GM19328 (cell line): Measurements from ENCODE around the gene NCF4.

ENCODE experiments used
- ATAC-seq: cut with Tn5 transposase; IDR thresholded peaks from one replicate; pipeline ENCODE4 v1.9.1; 2021; ENCODE audit warnings: mild to moderate bottlenecking, moderate library complexity; ENCODE audit not compliant: unreplicated experiment

Gene NCF4

DNA sequence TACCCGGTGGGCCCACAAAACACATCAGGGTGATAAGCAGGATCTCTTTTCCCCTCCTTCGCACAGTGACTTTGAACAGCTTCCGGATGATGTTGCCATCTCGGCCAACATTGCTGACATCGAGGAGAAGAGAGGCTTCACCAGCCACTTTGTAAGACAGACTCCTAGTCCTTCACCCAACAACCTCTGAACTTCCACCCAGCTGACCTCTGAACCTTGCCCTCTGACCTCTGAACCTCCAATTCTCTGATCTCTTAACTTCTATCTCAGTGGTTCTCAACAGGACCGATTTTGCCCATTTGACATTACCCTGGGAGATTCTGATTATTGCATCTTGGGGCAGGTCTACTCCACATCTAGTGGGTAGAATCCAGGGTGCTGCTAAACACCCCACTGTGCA, 3.2 kb downstream of the NCF4 start:
- ATAC-seq, result no peak

GRCh38 chr22:36864454-36865215, 3.8 kb downstream of the NCF4 start:
- ATAC-seq, result no peak

GRCh38 chr22:36865346-36865745, 4.5 kb downstream of the NCF4 start:
- ATAC-seq, result no peak

DNA sequence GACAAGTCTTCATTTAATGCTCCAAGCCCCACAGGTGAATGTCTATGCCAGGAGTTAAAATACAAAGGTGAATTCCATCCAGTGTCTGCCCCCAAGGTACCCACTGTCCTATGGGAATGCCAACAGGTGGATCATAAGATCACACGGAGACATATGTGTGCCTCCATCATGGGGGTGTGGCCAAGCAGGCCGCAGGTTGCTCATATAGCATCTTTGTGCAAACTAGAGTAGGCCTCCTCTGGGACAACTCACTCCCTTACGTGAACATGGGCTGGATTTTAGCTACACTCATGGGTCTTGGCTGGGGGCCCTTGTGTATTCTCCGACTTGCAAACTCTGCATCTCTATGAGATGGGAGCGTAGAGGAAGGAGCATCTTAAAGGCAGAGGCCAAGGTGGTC, 6.9 kb downstream of the NCF4 start:
- no peak for ATAC-seq

DNA sequence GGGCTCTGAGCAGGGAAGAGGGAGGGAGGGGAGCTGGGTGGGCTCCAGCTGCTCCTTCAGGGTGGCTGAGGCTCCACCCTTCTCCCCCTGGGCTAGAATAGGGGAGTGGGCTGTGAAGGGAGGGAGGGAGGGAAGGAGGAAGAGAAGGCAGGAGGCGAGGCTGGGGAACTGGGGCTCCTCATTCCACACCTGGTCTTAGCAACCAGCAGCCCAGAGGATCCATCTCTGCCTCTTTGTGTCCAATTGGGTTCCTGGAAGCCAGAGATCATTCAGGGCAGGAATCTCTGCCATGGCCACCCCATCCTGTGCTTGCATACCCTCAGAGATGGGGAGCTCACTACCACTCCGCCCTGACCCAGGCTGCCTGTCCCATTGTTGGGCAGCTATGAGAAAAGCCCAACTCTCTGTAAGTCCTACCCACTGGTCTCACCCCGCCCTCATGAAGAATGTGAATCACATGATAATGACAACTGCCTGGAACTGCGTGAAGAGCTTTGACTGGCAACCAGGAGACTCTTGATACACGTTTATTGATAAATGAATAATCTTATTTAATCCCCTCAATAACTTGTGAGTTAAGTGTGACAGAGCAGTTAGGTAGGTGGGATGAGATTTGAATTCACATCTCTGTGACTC, 7.9 kb downstream of the NCF4 start:
- no peak for ATAC-seq

DNA sequence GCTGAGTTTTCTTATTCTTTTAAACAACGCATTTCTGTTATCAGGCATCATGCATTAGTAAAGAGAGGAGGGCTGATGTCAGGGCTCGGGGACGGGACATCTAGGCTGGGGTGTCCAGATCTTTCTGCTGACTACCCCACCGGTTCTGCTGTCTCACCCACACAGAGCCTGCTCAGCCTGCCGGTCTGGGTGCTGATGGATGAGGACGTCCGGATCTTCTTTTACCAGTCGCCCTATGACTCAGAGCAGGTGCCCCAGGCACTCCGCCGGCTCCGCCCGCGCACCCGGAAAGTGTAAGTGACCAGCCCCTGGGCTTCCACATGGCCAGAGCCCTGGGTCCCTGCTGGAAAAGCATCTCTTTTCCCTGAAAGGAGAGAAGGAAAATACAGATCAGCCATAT, 9.4 kb downstream of the NCF4 start:
- ATAC-seq, result no peak

DNA sequence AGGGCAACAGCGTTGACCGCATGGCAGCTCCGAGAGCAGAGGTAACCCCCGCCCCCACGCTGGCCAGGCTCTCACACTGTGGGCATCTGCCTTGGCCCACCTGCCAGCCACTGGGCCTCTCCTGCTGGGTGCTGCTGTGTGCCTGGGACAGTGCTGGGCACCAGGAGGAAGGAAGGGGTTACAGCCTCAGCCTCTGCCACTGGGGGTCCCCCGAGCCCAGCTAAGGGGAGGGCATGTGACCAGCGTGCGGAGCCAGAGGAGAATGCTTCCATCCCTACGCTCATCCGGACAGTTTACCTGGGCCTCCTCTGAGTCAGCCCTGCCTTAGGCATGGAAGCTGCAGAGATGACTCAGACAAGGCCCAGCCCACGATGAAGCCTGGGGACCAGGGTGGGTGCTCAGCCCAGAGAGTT, 10.9 kb downstream of the NCF4 start:
- no peak for ATAC-seq

GRCh38 chr22:36872084-36872483, 11.3 kb downstream of the NCF4 start:
- ATAC-seq, result no peak

DNA sequence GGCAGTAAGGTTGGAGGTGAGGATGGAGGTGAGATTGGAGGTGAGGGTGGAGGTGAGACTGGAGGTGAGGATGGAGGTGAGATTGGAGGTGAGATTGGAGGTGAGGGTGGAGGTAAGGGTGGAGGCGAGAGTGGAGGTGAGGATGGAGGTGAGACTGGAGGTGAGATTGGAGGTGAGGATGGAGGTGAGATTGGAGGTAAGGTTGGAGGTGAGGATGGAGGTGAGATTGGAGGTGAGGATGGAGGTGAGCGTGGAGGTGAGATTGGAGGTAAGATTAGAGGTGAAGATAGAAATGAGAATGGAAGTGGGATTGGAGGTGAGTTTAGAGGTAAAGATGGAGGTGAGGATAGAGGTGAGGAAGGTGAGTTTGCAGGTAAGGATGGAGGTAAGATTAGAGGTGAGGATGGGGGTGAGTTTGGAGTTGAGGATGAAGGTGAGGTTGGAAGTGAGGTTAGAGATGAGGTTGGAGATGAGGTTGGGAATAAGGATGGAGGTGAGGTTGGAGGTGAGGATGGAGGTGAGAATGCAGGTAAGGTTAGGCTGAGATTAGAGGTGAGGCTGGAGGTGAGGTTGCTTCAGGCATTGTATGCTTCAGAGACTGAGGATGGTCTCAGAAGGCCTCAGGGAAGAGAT, 12.2 kb downstream of the NCF4 start:
- no peak for ATAC-seq

DNA sequence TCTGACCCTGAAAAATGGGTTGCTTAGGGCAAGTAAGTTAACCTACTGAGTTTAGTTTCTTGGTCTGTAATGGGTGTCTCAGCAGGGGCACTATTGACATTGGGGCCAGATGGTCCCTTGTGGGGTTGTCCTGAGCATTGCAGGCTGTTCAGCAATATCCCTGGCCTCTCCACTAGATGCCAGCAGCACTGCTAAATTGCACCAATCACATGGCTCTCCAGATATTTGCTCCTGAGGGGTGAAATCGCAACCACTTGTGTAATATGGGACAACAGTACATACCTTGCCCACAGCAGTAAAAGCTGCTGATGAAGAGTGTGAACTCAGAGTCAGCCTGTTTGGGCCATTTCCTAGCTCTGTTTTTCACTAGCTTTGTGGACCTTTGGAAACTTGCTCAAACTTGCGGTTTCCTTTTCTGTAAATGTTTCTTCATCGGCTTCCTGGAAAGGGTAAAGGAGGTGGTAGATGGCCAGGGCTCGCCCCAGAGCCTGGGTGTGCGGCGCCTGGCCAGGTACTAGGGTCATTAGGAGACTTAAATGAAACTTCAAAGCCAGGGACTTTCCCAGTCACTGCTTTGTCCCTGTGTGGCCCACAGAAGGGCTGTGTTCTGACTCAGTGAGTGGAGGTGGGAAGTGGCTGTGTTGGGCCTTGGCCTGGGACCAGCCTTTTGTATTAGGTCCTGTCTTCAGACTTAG, 13.0 kb downstream of the NCF4 start:
- ATAC-seq, result no peak

DNA sequence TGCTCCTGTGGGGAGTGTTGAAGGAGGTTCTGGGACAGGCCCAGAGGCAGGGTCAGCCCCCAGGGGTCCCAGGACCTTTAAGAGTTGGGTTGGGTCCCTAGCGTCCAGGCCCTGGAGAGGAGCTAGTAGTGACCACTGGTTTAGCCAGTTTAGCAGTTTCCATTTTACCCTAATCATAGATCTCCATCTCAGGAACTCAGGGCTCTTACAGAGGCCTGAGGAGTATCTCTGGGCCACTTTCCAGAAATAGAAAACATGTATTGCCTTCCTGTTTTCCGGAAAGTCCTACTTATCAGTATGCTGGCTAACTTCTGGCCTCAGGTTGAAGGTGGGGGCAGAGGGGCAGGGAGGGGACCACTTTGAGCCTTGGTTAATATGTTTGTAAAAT, 13.5 kb downstream of the NCF4 start:
- ATAC-seq, result no peak

- ATAC-seq, result no peak
Measured at GRCh38 chr22:36874736-36875135, 13.9 kb downstream of the NCF4 start.

- ATAC-seq, result no peak
Measured at GRCh38 chr22:36875741-36876140, 14.9 kb downstream of the NCF4 start.

DNA sequence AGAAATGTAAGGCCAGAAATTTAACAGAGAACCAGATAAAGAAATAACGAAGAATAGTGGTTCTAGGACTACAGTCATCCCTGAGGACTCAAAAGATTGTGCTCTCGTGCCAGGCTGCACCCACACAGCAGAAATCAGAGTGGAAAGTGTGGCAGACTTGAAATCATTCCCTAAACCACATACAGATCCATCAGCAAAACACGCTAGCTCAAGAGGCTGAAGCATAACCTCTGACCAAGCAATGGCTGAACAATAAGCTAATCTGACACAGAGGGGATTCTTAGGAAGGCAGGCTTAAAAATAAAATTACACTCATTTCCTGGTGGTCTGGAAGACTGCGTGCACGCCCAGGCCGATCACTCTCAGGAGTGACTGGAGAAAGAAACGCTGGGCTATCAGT, 19.0 kb downstream of the NCF4 start:
- ATAC-seq, result no peak

DNA sequence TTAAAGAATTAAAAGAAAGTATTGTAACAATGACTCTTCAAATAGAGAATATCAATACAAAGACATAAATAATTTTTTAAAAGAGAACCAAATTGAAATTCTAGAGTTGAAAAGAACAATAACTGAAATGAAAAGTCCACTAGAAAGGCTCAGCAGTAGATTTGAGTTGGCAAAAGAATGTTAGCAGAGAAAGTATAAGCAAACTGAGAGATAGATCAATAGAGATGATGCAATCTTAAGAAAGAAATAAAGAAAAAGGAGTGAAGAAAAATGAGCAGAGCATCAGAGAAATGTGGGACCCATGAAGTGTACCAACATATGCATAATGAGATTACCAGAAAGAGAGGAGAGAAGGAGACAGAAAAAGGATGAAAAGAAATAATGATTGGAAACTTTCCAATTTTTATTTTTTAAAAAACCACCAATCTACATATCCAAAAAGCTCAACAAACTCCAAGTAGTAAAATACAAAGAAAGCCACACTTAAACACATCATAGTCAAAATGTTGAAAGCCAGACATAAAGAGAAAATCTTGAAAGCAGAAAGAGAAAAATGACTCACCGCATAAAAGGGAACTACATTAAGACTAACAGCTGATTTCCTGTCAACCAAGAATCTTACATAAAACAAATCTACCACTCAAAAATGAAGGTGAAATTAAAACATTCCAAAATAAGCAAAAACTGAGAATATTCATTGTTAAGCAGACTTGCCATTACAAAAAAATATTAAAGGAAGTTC, 20.9 kb downstream of the NCF4 start:
- no peak for ATAC-seq

DNA sequence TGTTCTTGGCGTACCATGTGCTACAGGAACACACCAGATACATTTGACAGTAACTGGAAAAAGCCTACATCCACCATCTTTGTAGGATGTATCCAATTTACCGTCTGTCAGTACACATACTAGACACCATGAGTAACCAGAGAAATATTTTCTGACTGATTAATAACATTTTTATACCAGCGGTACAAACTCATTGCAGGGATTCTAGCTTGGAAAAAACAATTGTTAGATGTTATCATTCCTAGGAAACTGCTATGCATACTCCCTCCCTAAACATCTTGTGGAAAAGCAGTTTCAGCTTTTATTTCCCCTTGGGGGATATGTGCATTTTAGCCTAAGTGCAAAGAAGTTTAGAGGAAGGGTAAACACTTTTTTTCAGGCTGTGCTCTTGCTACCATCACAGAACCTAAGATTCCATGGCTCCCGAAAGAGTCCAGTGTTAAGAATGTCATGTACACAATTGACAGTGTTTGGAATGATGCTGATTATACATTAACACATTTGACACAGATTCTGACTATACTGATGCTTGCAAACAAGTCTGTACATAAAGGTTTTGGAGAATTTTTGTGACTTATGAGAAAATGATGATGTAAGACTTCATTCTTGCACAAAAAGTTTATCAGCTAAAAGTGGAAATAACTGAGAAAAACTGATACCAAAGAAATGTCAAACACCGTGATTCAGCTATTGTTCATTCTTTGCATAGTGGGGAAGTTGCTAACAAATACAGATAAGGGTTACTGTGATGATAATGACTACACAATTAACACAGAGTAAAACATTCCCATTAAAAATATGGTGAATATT, 23.7 kb downstream of the NCF4 start:
- no peak for ATAC-seq

- no peak for ATAC-seq
Measured at GRCh38 chr22:36885474-36885873, 24.7 kb downstream of the NCF4 start.

DNA sequence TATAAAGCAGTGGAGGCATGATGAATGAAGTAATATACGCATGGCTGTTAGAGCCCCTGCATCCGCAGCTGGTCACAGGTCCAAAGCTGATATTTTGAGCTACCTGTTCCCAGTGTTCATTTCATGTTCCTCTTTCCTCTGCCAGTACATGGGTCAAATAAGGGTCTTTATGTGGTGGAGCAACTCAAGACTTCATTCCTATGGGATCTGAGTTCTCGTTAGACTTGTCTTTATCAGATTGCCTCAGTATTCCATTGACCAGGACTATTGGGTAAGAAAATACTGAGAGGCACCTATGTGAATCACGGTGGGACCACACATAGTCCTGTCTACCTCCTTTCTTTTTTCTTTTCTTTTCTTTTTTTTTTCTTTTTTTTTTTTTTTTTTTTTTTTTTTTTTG, 25.2 kb downstream of the NCF4 start:
- ATAC-seq, result no peak

GRCh38 chr22:36887162-36887561, 26.4 kb downstream of the NCF4 start:
- no peak for ATAC-seq

DNA sequence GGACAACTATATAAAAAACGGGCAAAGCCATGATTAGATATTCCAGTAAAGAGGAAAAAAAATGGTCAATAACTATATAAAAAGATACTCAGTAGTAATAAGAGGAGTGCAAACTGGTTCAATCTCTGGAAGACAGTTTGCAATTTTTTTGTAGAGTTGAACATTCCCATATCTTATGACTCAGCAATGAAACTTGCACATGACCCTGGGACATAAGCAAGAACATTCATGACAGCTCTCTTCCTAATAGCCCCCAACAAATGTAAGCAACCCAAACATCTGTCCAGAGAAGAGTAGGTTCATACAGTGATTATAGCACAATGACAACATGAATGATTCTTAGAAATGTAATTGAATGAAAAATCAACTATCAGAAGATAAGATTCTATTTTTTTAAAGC, 30.8 kb downstream of the NCF4 start:
- ATAC-seq, result no peak
